SU-DHL-6 (cell line): ENCODE data around the gene MAML3.

Experiments
- EZH2phosphoT487 ChIP-seq: fragments of 200-600 bp; sonication (generic), shearing (Covaris generic); conservative IDR thresholded peaks from 2 replicates; pipeline ENCODE4 v1.6.1; 2018; ENCODE audit warnings: mild to moderate bottlenecking, antibody characterized with exemption, low read length, moderate library complexity, mixed read lengths
- TF ChIP-seq, protein P1 (sequence below): fragments of 200-600 bp; sonication (generic); IDR thresholded peaks from one replicate; pipeline ENCODE4 v1.5.1; 2017; ENCODE audit warnings: antibody characterized with exemption, mild to moderate bottlenecking, low read length, moderate library complexity; ENCODE audit not compliant: insufficient read depth, poor library complexity, severe bottlenecking

DNA sequence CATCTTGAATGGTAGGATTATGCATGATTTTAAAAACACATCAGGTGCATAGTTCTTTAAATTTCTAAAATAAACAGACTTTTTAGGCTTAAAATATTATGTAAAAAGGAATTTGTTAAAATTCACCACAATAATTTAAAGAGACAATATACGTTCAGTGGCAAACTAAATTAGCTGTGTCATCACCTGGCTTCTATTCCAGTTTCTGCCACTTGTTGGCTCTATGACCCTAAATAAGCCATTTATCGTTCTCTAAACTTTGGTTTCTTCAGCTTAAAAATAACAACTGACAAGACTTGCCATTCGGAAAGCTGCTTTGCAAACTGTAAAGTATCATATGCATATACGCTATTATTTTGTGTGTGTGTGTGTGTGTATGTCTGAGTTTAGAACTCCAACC, 347.1 kb downstream of the MAML3 start:
- TF ChIP-seq EZH2phosphoT487: no peak
- TF ChIP-seq, protein P1, sequence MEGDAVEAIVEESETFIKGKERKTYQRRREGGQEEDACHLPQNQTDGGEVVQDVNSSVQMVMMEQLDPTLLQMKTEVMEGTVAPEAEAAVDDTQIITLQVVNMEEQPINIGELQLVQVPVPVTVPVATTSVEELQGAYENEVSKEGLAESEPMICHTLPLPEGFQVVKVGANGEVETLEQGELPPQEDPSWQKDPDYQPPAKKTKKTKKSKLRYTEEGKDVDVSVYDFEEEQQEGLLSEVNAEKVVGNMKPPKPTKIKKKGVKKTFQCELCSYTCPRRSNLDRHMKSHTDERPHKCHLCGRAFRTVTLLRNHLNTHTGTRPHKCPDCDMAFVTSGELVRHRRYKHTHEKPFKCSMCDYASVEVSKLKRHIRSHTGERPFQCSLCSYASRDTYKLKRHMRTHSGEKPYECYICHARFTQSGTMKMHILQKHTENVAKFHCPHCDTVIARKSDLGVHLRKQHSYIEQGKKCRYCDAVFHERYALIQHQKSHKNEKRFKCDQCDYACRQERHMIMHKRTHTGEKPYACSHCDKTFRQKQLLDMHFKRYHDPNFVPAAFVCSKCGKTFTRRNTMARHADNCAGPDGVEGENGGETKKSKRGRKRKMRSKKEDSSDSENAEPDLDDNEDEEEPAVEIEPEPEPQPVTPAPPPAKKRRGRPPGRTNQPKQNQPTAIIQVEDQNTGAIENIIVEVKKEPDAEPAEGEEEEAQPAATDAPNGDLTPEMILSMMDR: no peak
